PC-3 (cell line): ENCODE measurements around the gene FIBCD1. TPM values are rescaled to one million over a fixed set of nuclear protein-coding genes. Genes with fewer than 3 reads are reported as not detected.

ENCODE experiments used
- ATAC-seq: fragments of 200-7000 bp; cut with Tn5 transposase; 2 replicates; pipeline ENCODE4 v1.9.1; 2020; ENCODE audit warnings: mild to moderate bottlenecking, moderate library complexity
- BruUV-seq: library from RNA; stranded (reverse); fragments of 400-500 nt; replicated peaks from 2 replicates; lab custom pipeline; 2021; lab: Mats Ljungman, UMichigan
- CTCF ChIA-PET: fragments of 300-600 bp; sonication (Branson Sonifier 250); formaldehyde crosslinking; loops from one replicate; lab custom pipeline; 2022; ENCODE audit warnings: antibody characterized with exemption; lab: Charles Lee
- POLR2A ChIA-PET: fragments of 300-600 bp; sonication (Branson Sonifier 250); formaldehyde crosslinking; loops from one replicate; lab custom pipeline; 2022; ENCODE audit warnings: antibody characterized with exemption; ENCODE audit not compliant: unreplicated experiment; lab: Charles Lee
- DNase-seq: peaks from one replicate; pipeline ENCODE4 v3.0.0-alpha.2; 2015
- H2AFZ ChIP-seq: fragments of 300-600 bp; sonication (generic); 2 replicates; pipeline ENCODE4 v1.6.0; 2016; ENCODE audit warnings: antibody characterized with exemption, low read length
- H3F3A ChIP-seq: fragments of 300-600 bp; sonication (generic); one replicate; pipeline ENCODE4 v1.6.0; 2017; ENCODE audit warnings: antibody characterized with exemption, low read length, control low read depth, mild to moderate bottlenecking; ENCODE audit not compliant: unreplicated experiment
- H3K27ac ChIP-seq: fragments of 300-600 bp; sonication (generic); 2 replicates; pipeline ENCODE4 v1.5.1; 2016; ENCODE audit warnings: mild to moderate bottlenecking, low read length
- H3K27me3 ChIP-seq: fragments of 300-600 bp; sonication (generic); 2 replicates; pipeline ENCODE4 v1.6.1; 2016; ENCODE audit warnings: low read length, mixed read lengths
- H3K36me3 ChIP-seq: fragments of 300-600 bp; sonication (generic); 2 replicates; pipeline ENCODE4 v1.6.1; 2016; ENCODE audit warnings: low read depth, mixed run types, low read length, mixed read lengths
- H3K4me1 ChIP-seq: fragments of 300-600 bp; sonication (generic); 2 replicates; pipeline ENCODE4 v1.5.1; 2016; ENCODE audit warnings: low read length; ENCODE audit not compliant: insufficient read depth
- H3K4me2 ChIP-seq: fragments of 300-600 bp; sonication (generic); 2 replicates; pipeline ENCODE4 v1.6.0; 2016; ENCODE audit warnings: low read length
- H3K4me3 ChIP-seq: fragments of 300-600 bp; sonication (generic); 2 replicates; pipeline ENCODE4 v1.5.1; 2016; ENCODE audit warnings: mild to moderate bottlenecking, low read length, mixed read lengths
- H3K79me2 ChIP-seq: fragments of 300-600 bp; sonication (generic); 2 replicates; pipeline ENCODE4 v1.6.1; 2017; ENCODE audit warnings: low read length, mixed read lengths
- H3K9ac ChIP-seq: fragments of 300-600 bp; sonication (generic); 2 replicates; pipeline ENCODE4 v1.6.0; 2016; ENCODE audit warnings: mild to moderate bottlenecking, low read length
- H3K9me2 ChIP-seq: fragments of 300-600 bp; sonication (generic); replicated peaks from 2 replicates; pipeline ENCODE4 v1.6.1; 2016; ENCODE audit warnings: mixed run types, low read length, mixed read lengths
- H3K9me3 ChIP-seq: fragments of 300-600 bp; sonication (generic); 2 replicates; pipeline ENCODE4 v1.6.1; 2016; ENCODE audit warnings: low read length, mixed read lengths
- H4K20me1 ChIP-seq: fragments of 300-600 bp; sonication (generic); 2 replicates; pipeline ENCODE4 v1.6.1; 2016; ENCODE audit warnings: low read length, mixed read lengths
- EZH2 ChIP-seq: fragments of 300-600 bp; sonication (generic); IDR thresholded peaks from one replicate; pipeline ENCODE4 v1.6.1; 2017; ENCODE audit warnings: antibody characterized with exemption, mild to moderate bottlenecking, low read length; ENCODE audit not compliant: unreplicated experiment
- EZH2phosphoT487 ChIP-seq: fragments of 300-600 bp; sonication (generic); IDR thresholded peaks from 2 replicates; pipeline ENCODE4 v1.6.1; 2018; ENCODE audit warnings: mild to moderate bottlenecking, antibody characterized with exemption, low read length, borderline replicate concordance
- intact Hi-C: fragments of 100-400 bp; cut with micrococcal nuclease; formaldehyde crosslinking; loops from 2 replicates; pipeline ENCODE4 v1.9.0; 2023
- total RNA-seq: library from RNA; depleted of rRNA; stranded (reverse); fragments of >200 nt; gene quantifications from 2 replicates; pipeline ENCODE4 v1.2.3, GENCODE V29; 2014
- TF ChIP-seq, protein P1 (sequence below): fragments of 300-600 bp; sonication (generic); conservative IDR thresholded peaks from 2 replicates; pipeline ENCODE4 v1.5.1; 2017; ENCODE audit warnings: antibody characterized with exemption, low read depth, mild to moderate bottlenecking, low read length

Gene FIBCD1
- total RNA-seq, 1 experiment from 2014 or later, result 8.9 TPM

DNA sequence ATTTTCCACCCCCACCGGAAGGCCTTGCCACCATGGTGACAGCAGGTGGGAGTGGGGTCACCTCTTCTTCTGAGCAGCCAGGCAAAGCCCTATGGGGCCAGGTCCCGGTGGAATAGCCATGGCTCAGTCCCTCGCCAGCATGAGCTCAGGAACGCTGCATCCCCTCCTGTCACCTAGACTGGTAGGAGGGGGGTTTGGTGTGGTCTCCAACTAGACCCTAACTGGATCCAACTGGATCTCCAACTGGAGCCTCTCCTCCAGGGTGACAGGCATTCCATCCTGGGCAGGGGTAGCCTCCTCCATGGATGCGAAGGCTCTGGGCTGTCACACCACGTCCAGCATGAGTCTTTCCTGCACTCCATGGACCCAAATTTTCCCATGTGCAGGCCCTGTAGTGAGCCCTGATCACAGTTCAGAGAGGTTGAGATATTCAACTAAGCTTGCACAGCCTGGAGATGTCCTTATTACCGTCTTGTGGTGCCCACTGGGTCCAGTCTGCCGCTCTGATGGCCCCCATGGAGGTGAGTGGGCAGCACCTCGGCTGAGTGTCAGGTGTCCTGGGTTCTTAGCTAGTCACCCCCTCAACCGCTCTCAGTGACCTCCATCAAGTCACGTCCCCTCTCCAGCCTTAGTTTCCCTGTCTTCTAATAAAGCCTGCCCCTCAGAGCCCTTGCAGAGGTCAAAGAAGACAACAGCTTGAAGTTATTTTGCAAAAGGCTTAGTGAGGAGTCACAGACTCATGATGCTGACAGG, 18.6 kb upstream of the FIBCD1 start:
- CTCF ChIA-PET, result no interaction called here
- no peaks in the 10 kb centered on the region for H3K9me2 ChIP-seq
- BruUV-seq, result no TSS peak

DNA sequence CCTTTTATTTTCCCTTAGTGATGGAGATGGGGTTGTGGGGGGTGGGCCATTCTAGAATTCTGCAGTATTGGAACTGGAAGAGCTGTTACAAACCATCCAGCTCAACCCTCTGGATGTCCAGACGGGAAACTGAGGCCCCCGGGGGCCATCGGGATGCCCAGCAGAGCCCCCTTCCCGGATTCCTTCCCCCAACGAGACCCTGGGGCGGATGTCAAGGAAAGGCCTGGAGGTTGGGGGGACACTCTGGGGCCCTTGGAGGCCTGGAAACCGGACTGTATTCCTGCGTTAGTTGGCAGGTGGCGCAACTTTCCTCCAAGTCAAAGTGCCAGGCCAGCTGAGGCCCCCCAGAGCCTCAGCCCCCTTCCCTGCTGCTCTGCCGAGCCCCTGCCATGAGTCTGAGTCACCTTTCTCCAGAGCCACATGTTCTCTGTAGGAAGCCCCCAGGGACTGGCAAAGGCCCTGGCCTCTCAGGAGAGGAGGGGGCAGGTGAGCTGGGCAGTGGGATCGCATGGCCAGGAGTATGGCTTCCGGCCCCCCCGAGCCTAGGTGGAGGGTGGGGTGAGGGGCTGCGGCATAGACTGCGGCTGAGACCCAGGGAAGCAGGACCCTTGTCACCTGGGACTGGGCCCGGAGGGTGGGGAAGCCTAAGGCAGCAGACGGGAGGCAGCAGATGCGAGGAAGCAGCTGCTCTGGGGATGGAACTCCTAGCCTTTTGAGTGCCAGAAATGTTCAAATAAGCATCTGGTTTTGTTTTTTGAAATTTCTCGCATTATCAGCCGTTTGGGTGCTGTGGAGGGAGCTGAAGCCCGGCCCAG, 17.8 kb upstream of the FIBCD1 start:
- no peaks in the 10 kb centered on the region for H3K79me2 ChIP-seq
- ATAC-seq (no peak), DNase-seq (no peak)
- no peak overlapping the region for H3K9ac ChIP-seq
- POLR2A ChIA-PET, result no interaction called here
- no peaks in the 10 kb centered on the region for H3F3A ChIP-seq
- no peaks in the 10 kb centered on the region for H3K27me3 ChIP-seq
- no peak overlapping the region for H3K4me3 ChIP-seq
- no peaks in the 10 kb centered on the region for H3K9me2 ChIP-seq
- H3K36me3 ChIP-seq, result no peaks in the 10 kb centered on the region
- no peaks in the 10 kb centered on the region for H3K9me3 ChIP-seq
- no peaks in the 10 kb centered on the region for H4K20me1 ChIP-seq
- no peak overlapping the region for H3K27ac ChIP-seq
- H3K4me1 ChIP-seq, result peaks cover 3% of the 10 kb centered on the region
- BruUV-seq, result no TSS peak
- H3K4me2 ChIP-seq, result no peak overlapping the region
- TF ChIP-seq, protein P1, sequence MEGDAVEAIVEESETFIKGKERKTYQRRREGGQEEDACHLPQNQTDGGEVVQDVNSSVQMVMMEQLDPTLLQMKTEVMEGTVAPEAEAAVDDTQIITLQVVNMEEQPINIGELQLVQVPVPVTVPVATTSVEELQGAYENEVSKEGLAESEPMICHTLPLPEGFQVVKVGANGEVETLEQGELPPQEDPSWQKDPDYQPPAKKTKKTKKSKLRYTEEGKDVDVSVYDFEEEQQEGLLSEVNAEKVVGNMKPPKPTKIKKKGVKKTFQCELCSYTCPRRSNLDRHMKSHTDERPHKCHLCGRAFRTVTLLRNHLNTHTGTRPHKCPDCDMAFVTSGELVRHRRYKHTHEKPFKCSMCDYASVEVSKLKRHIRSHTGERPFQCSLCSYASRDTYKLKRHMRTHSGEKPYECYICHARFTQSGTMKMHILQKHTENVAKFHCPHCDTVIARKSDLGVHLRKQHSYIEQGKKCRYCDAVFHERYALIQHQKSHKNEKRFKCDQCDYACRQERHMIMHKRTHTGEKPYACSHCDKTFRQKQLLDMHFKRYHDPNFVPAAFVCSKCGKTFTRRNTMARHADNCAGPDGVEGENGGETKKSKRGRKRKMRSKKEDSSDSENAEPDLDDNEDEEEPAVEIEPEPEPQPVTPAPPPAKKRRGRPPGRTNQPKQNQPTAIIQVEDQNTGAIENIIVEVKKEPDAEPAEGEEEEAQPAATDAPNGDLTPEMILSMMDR, result no peak
- TF ChIP-seq EZH2, result no peak
- TF ChIP-seq EZH2phosphoT487, result no peak
- CTCF ChIA-PET, result no interaction called here
- intact Hi-C loops, result no loop called here
- H2AFZ ChIP-seq, result no peak overlapping the region

More for the DNA sequence above, 18.6 kb upstream of the FIBCD1 start:
- DNase-seq (no peak), ATAC-seq (no peak)
- H3F3A ChIP-seq, result no peaks in the 10 kb centered on the region
- no peaks in the 10 kb centered on the region for H3K27me3 ChIP-seq
- intact Hi-C loops, result no loop called here
- H3K9ac ChIP-seq, result no peak overlapping the region
- no peaks in the 10 kb centered on the region for H3K36me3 ChIP-seq
- H3K4me2 ChIP-seq, result no peak overlapping the region
- H3K27ac ChIP-seq, result no peak overlapping the region
- H3K4me3 ChIP-seq, result no peak overlapping the region
- no peak overlapping the region for H2AFZ ChIP-seq
- H3K9me3 ChIP-seq, result no peaks in the 10 kb centered on the region
- no peaks in the 10 kb centered on the region for H3K79me2 ChIP-seq
- POLR2A ChIA-PET, result no interaction called here
- TF ChIP-seq EZH2 (no peak), EZH2phosphoT487 (no peak)
- TF ChIP-seq, protein P1, result no peak
- H4K20me1 ChIP-seq, result no peaks in the 10 kb centered on the region
- H3K4me1 ChIP-seq, result peaks cover 9% of the 10 kb centered on the region
